Astrocyte (in vitro differentiated cells and primary cell): ENCODE measurements around the gene NMNAT3. TPM values are rescaled to one million over a fixed set of nuclear protein-coding genes. Genes with fewer than 3 reads are reported as not detected.

ENCODE experiments used
- DNase-seq: peaks from one replicate; pipeline ENCODE4 v3.0.0-alpha.2; 2010; ENCODE audit warnings: low read depth
- FAIRE-seq: peaks from 2 replicates; lab custom pipeline; 2011; peaks lifted over from hg19 to GRCh38; lab: Jason Lieb, UNC
- H2AFZ ChIP-seq: 2 replicates; pipeline ENCODE4 v1.6.0; 2012; ENCODE audit warnings: low read depth, low read length, inconsistent platforms
- H3K27ac ChIP-seq: 2 replicates; pipeline ENCODE4 v1.5.1; 2011; ENCODE audit warnings: low read depth, low read length, inconsistent platforms
- H3K27me3 ChIP-seq: 2 replicates; pipeline ENCODE4 v1.6.0; 2011; ENCODE audit warnings: low read length, inconsistent platforms; ENCODE audit not compliant: insufficient read depth
- H3K36me3 ChIP-seq: 2 replicates; pipeline ENCODE4 v1.5.1; 2011; ENCODE audit warnings: low read length, inconsistent platforms; ENCODE audit not compliant: insufficient read depth
- H3K4me1 ChIP-seq: 2 replicates; pipeline ENCODE4 v1.5.1; 2011; ENCODE audit warnings: low read length, inconsistent platforms; ENCODE audit not compliant: insufficient read depth
- H3K4me2 ChIP-seq: 2 replicates; pipeline ENCODE4 v1.6.0; 2012; ENCODE audit warnings: low read length, inconsistent platforms
- H3K4me3 ChIP-seq: 2 replicates; pipeline ENCODE4 v1.5.1; 2011; ENCODE audit warnings: low read depth, mild to moderate bottlenecking, low read length, inconsistent platforms; ENCODE audit not compliant: insufficient read depth
- H3K79me2 ChIP-seq: 2 replicates; pipeline ENCODE4 v1.6.0; 2012; ENCODE audit warnings: mild to moderate bottlenecking, low read length, inconsistent platforms; ENCODE audit not compliant: insufficient read depth
- H3K9ac ChIP-seq: 2 replicates; pipeline ENCODE4 v1.6.0; 2012; ENCODE audit warnings: mild to moderate bottlenecking, low read length, inconsistent platforms
- H3K9me3 ChIP-seq: 2 replicates; pipeline ENCODE4 v1.5.1; 2012; ENCODE audit warnings: low read depth, mild to moderate bottlenecking, low read length, inconsistent platforms; ENCODE audit not compliant: insufficient read depth
- H4K20me1 ChIP-seq: 2 replicates; pipeline ENCODE4 v1.6.0; 2012; ENCODE audit warnings: low read length, inconsistent platforms; ENCODE audit not compliant: insufficient read depth
- H3K27ac Mint-ChIP-seq: one replicate; pipeline ENCODE4 v1.8.0; 2021; ENCODE audit warnings: mild to moderate bottlenecking, mixed read lengths; ENCODE audit not compliant: unreplicated experiment
- H3K27me3 Mint-ChIP-seq: one replicate; pipeline ENCODE4 v1.8.0; 2021; ENCODE audit warnings: low read depth, mixed read lengths; ENCODE audit not compliant: unreplicated experiment
- H3K36me3 Mint-ChIP-seq: one replicate; pipeline ENCODE4 v1.8.0; 2021; ENCODE audit warnings: low read depth, mixed read lengths; ENCODE audit not compliant: unreplicated experiment
- H3K4me1 Mint-ChIP-seq: one replicate; pipeline ENCODE4 v1.8.0; 2021; ENCODE audit warnings: low read depth, mixed read lengths; ENCODE audit not compliant: unreplicated experiment
- H3K4me3 Mint-ChIP-seq: one replicate; pipeline ENCODE4 v1.8.0; 2021; ENCODE audit warnings: mild to moderate bottlenecking, moderate library complexity, mixed read lengths; ENCODE audit not compliant: unreplicated experiment
- H3K9me3 Mint-ChIP-seq: one replicate; pipeline ENCODE4 v1.8.0; 2021; ENCODE audit warnings: mild to moderate bottlenecking, mixed read lengths; ENCODE audit not compliant: unreplicated experiment
- EZH2 ChIP-seq: IDR thresholded peaks from 2 replicates; pipeline ENCODE4 v1.6.1; 2012; ENCODE audit warnings: mild to moderate bottlenecking, low read length, inconsistent platforms; ENCODE audit not compliant: insufficient read depth
- total RNA-seq: library from RNA; stranded (reverse); gene quantifications from 2 replicates; pipeline ENCODE4 v1.2.1, GENCODE V29; 2021
- TF ChIP-seq, protein P1 (sequence below): IDR thresholded peaks from 2 replicates; pipeline ENCODE4 v1.5.1; 2011; ENCODE audit warnings: low read depth, mild to moderate bottlenecking, inconsistent platforms, low read length, moderate library complexity; ENCODE audit not compliant: insufficient read depth

Gene NMNAT3
- total RNA-seq, 1 donor from 2014 or later: 1.3 TPM

DNA sequence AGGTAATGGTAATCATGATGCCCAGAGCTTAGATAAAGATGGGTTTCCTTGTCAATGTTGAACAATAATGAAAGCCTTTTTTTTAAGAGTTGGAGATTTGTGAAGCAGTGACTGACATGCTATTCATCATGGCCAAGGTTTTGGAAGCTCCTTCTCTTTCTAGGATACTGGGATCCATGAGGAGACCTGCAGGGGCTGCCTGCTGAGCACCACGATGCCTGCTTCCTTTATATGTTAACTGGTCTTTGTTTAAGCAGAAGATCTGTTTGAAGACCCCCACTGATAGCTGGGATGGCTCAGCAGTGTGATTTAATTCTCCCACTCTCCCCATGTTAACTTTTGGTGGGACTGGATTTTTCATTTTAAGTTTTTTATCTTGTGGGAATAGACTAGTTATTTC, 154.1 kb downstream of the NMNAT3 start:
- Mint-ChIP-seq H3K27me3 (peaks cover 8% of the 10 kb centered on the region), H3K4me1 (peaks cover 2% of the 10 kb centered on the region), H3K4me3 (no peak overlapping the region), H3K9me3 (no peaks in the 10 kb centered on the region), H3K27ac (no peak overlapping the region), H3K36me3 (peaks cover 9% of the 10 kb centered on the region)
- Histone ChIP-seq H3K27ac (no peak overlapping the region), H3K36me3 (peaks cover 40% of the 10 kb centered on the region), H2AFZ (no peak overlapping the region), H3K9ac (no peak overlapping the region), H3K4me2 (no peak overlapping the region), H3K4me1 (no peaks in the 10 kb centered on the region), H3K79me2 (peaks cover 32% of the 10 kb centered on the region), H3K27me3 (no peaks in the 10 kb centered on the region), H4K20me1 (peaks cover 82% of the 10 kb centered on the region), H3K9me3 (no peaks in the 10 kb centered on the region), H3K4me3 (no peak overlapping the region)
- TF ChIP-seq, protein P1, sequence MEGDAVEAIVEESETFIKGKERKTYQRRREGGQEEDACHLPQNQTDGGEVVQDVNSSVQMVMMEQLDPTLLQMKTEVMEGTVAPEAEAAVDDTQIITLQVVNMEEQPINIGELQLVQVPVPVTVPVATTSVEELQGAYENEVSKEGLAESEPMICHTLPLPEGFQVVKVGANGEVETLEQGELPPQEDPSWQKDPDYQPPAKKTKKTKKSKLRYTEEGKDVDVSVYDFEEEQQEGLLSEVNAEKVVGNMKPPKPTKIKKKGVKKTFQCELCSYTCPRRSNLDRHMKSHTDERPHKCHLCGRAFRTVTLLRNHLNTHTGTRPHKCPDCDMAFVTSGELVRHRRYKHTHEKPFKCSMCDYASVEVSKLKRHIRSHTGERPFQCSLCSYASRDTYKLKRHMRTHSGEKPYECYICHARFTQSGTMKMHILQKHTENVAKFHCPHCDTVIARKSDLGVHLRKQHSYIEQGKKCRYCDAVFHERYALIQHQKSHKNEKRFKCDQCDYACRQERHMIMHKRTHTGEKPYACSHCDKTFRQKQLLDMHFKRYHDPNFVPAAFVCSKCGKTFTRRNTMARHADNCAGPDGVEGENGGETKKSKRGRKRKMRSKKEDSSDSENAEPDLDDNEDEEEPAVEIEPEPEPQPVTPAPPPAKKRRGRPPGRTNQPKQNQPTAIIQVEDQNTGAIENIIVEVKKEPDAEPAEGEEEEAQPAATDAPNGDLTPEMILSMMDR: no peak
- TF ChIP-seq EZH2: no peak
- DNase-seq (no peak), FAIRE-seq (no peak)

DNA sequence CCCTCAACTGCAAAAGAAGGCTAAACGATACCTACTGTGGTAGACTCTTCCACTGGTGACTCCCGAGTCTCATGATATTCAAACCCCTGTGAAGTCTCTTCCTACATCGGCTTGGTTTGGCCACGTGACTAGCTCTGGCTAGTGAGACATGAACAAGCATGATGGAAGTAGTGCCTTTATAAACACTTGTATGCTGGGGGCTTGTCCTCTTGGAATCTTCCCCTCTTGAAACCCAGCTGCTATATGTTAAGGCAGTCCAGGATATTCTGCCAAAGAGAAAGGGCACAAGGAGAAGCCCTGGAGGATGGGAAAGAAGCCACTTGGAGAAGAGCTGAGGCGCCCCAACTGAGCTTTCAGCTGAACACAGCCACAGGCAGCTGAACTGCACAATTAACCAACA, 154.6 kb downstream of the NMNAT3 start:
- peaks cover 27% of the 10 kb centered on the region for H3K79me2 ChIP-seq
- peaks cover 76% of the 10 kb centered on the region for H4K20me1 ChIP-seq
- no peak for FAIRE-seq
- no peaks in the 10 kb centered on the region for H3K4me1 ChIP-seq
- H3K4me2 ChIP-seq: no peak overlapping the region
- Mint-ChIP-seq H3K27ac (no peak overlapping the region), H3K4me3 (no peak overlapping the region), H3K27me3 (peaks cover 8% of the 10 kb centered on the region), H3K4me1 (peaks cover 2% of the 10 kb centered on the region), H3K9me3 (no peaks in the 10 kb centered on the region), H3K36me3 (peaks cover 9% of the 10 kb centered on the region)
- H3K4me3 ChIP-seq: no peak overlapping the region
- no peaks in the 10 kb centered on the region for H3K9me3 ChIP-seq
- H2AFZ ChIP-seq: no peak overlapping the region
- H3K36me3 ChIP-seq: peaks cover 35% of the 10 kb centered on the region
- TF ChIP-seq, protein P1: no peak
- TF ChIP-seq EZH2: no peak
- H3K27ac ChIP-seq: no peak overlapping the region
- no peak for DNase-seq
- H3K9ac ChIP-seq: no peak overlapping the region
- H3K27me3 ChIP-seq: no peaks in the 10 kb centered on the region

DNA sequence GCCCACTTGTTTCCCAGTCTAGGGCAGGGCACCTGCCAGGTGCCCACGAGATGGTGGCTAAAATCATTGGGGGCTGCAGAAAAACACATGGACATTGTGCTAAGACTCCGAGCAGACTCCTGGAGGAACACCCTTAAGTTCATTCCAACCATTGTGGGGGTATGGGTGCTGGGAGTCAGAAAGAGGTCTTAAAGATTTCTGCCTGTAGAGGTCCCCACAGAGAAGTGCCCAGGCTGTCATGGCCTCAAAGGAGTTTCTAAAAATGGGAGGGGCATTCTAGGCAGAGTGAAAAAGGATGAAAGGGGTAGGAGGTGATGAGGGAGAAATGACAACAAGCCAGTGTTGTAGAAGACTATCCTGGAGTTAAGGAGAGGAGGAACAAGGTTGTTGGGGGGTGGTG, 155.4 kb downstream of the NMNAT3 start:
- H3K4me3 Mint-ChIP-seq: no peak overlapping the region
- Histone ChIP-seq H3K4me1 (no peaks in the 10 kb centered on the region), H3K36me3 (peaks cover 34% of the 10 kb centered on the region), H3K27me3 (no peaks in the 10 kb centered on the region), H2AFZ (no peak overlapping the region), H3K79me2 (peaks cover 22% of the 10 kb centered on the region), H4K20me1 (peaks cover 70% of the 10 kb centered on the region), H3K9ac (no peak overlapping the region), H3K4me2 (no peak overlapping the region), H3K9me3 (no peaks in the 10 kb centered on the region), H3K4me3 (no peak overlapping the region), H3K27ac (no peak overlapping the region)
- no peaks in the 10 kb centered on the region for H3K9me3 Mint-ChIP-seq
- H3K27ac Mint-ChIP-seq: no peak overlapping the region
- TF ChIP-seq EZH2: no peak
- TF ChIP-seq, protein P1: no peak
- H3K4me1 Mint-ChIP-seq: peaks cover 2% of the 10 kb centered on the region
- FAIRE-seq: no peak
- peaks cover 8% of the 10 kb centered on the region for H3K27me3 Mint-ChIP-seq
- peaks cover 7% of the 10 kb centered on the region for H3K36me3 Mint-ChIP-seq
- no peak for DNase-seq
